Testis (tissue), 3 donors: ENCODE data around the gene PCIF1. TPM values are rescaled to one million over a fixed set of nuclear protein-coding genes. Genes with fewer than 3 reads are reported as not detected.

Experiments used
- DNase-seq: peaks from one replicate; pipeline ENCODE4 v3.0.0-alpha.2; 2019
- H3K27ac ChIP-seq, 2 donors: fragments of 200-600 bp; sonication (generic); one replicate each; pipeline ENCODE4 v1.5.1; 2019
- H3K27me3 ChIP-seq: fragments of 200-600 bp; sonication (generic); one replicate; pipeline ENCODE4 v1.5.1; 2019
- H3K36me3 ChIP-seq: fragments of 200-600 bp; sonication (generic); one replicate; pipeline ENCODE4 v1.5.1; 2017; ENCODE audit warnings: low read depth; ENCODE audit errors: missing control alignments
- H3K4me1 ChIP-seq: fragments of 200-600 bp; sonication (generic); one replicate; pipeline ENCODE4 v1.5.1; 2019
- H3K4me3 ChIP-seq, 2 donors: fragments of 200-600 bp; sonication (generic); one replicate each; pipeline ENCODE4 v1.5.1; 2017 to 2019
- H3K9me3 ChIP-seq: fragments of 200-600 bp; sonication (generic); one replicate; pipeline ENCODE4 v1.5.1; 2017
- POLR2A ChIP-seq: fragments of 450-650 bp; IDR thresholded peaks from one replicate; pipeline ENCODE4 v1.6.1; 2017; ENCODE audit warnings: antibody characterized with exemption, mild to moderate bottlenecking, moderate library complexity
- WGBS, 2 donors: methylation state at CpG; one replicate each; pipeline ENCODE4 v1.1.5; 2018; 5-methylcytosine and 5-hydroxymethylcytosine counted together
- intact Hi-C: fragments of 100-400 bp; cut with DNase I; formaldehyde crosslinking; loops from one replicate; pipeline ENCODE4 v1.15.1; 2023; ENCODE audit warnings: low total_unique reads
- polyA plus RNA-seq: library from polyadenylated mRNA; stranded (reverse); fragments of 350-450 nt; fragmentation: Illumina TruSeq; extraction: RNeasy Lipid Tissue Mini Kit (QIAGEN cat#74804); gene quantifications from one replicate; pipeline ENCODE4 v1.2.3, GENCODE V29; 2014; ENCODE audit warnings: low read depth, low replicate concordance; ENCODE audit not compliant: insufficient read depth
- total RNA-seq, 2 donors: library from RNA; depleted of rRNA; stranded (reverse); fragments of >200 nt; gene quantifications; one replicate each; pipeline ENCODE4 v1.2.3, GENCODE V29; 2016
- TF ChIP-seq, protein P1 (sequence below), 3 experiments: fragments of 450-650 bp in 2 of 3; fragments of 200-600 bp in 1 of 3; sonication (generic) in 1 of 3; IDR thresholded peaks; one replicate each; pipeline ENCODE4 v1.5.1; 2016 to 2019; ENCODE audit warnings: antibody characterized with exemption in 3 of 3, mild to moderate bottlenecking in 2 of 3, moderate library complexity in 1 of 3

The PCIF1 gene
- total and polyA plus RNA-seq, 3 donors from 2014 or later, result 39.3 to 48.7 (median 39.4) TPM

DNA sequence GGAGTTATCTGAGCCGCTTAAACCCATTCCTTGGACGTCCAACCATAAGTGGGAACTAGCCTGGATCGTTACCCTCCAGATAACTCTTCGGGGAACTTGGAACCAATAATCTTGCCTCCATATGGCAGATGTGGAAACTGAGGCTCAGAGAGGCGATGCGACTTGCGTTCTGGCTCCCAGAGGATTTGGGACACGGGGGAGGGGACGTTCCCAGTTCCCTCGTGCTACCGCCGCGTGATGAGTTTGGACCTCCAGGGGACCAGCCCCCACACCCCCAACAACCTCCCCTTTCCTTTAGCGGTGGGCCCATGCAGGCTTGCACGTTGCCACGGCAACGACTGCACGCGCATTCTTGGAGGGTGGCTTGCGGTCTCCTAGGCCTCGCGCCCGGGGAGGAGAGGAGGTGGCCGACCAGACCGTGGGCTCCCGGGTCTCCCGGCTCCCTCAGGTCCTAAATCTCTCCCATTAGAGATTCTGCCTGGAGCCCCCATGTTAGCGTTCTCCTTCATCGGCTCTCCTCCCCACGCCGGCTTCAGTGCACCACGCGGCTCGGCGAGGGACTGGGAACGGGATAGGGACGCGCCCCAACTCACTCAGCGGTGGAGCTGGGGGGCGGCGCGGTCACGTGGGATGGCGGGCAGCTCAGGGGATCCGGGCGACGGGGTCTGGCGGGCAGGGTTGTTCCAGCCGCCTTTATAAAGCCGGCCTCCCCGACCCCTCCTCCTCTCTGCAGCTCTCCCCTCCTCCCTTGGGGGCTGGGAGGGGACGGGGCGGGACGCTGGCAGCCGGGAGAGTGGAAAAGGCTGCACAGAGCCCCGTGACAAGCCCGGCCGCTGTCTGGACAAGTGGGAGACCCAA, 22.8 kb upstream of the PCIF1 start, which contains the start of gene PLTP:
Gene PLTP, minus strand, starts transcription at position 670 of the 858 bp plus-strand sequence. CDS start 703 bp downstream, outside the sequence.
- peak; percentile 37 for TF ChIP-seq POLR2A
- TF ChIP-seq, protein P1, sequence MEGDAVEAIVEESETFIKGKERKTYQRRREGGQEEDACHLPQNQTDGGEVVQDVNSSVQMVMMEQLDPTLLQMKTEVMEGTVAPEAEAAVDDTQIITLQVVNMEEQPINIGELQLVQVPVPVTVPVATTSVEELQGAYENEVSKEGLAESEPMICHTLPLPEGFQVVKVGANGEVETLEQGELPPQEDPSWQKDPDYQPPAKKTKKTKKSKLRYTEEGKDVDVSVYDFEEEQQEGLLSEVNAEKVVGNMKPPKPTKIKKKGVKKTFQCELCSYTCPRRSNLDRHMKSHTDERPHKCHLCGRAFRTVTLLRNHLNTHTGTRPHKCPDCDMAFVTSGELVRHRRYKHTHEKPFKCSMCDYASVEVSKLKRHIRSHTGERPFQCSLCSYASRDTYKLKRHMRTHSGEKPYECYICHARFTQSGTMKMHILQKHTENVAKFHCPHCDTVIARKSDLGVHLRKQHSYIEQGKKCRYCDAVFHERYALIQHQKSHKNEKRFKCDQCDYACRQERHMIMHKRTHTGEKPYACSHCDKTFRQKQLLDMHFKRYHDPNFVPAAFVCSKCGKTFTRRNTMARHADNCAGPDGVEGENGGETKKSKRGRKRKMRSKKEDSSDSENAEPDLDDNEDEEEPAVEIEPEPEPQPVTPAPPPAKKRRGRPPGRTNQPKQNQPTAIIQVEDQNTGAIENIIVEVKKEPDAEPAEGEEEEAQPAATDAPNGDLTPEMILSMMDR (IDR thresholded peaks at IDR 0.05), result no peak
- peak; percentile 77 for DNase-seq
- H3K4me1 ChIP-seq, result peaks cover 10% of the 10 kb centered on the region
- intact Hi-C loops, result no loop called here
- no peaks in the 10 kb centered on the region for H3K9me3 ChIP-seq
- no peaks in the 10 kb centered on the region for H3K36me3 ChIP-seq
- peak within 1 kb of the TSS; percentile 79 to 85 for H3K27ac ChIP-seq
- WGBS, 2 donors, result 1 to 2% methylated on average over 21 to 56 of the region's 58 CpGs
- H3K27me3 ChIP-seq, result no peaks in the 10 kb centered on the region
- H3K4me3 ChIP-seq, result peak within 1 kb of the TSS; percentile 49 to 67

DNA sequence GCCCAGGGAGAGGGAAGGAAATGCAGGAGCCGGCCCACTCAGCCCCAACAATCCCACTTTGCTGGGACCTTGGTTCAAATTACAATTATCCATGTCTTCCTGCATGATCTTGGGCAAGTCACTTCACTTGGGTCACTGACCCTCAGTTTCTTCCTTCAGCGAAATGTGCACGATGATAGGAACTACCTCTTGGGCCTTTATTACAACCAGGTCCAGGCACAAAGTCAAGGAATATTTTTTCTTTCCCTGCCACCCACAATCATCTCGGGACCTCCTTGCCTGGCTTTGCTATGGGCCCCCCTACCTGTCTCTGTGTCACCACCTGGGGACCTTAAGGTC, 22.2 kb upstream of the PCIF1 start:
- Histone ChIP-seq H3K4me3 (peak overlapping the region; percentile 49 to 67), H3K27me3 (no peaks in the 10 kb centered on the region), H3K27ac (peak overlapping the region; percentile 79 to 85), H3K4me1 (peaks cover 12% of the 10 kb centered on the region), H3K36me3 (no peaks in the 10 kb centered on the region), H3K9me3 (no peaks in the 10 kb centered on the region)
- intact Hi-C loops, result no loop called here
- WGBS, 2 donors, result 5 to 19% methylated on average over 4 of the region's 4 CpGs
- no peak for DNase-seq
- TF ChIP-seq POLR2A, result no peak
- TF ChIP-seq, protein P1 (IDR thresholded peaks at IDR 0.05), result no peak

DNA sequence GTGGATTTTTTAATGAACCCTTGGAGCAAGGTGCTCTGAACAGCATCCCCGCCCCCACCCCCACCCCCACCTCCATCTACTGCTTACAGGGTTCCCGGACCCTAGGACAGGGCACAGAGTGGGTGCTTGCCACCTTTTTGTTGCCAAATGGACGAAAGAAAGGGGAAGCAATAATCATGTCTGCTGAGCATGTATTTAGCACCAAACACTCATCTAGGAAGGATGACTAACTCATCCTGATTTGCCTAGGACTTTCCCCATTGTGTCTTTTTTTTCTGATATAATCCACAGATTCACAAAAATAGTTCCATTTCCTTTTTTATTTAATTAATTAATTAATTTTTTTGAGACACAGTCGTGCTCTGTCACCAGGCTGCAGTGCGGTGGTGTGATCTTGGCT, 21.4 kb upstream of the PCIF1 start:
- Histone ChIP-seq H3K4me1 (peaks cover 20% of the 10 kb centered on the region), H3K27me3 (no peaks in the 10 kb centered on the region), H3K36me3 (no peaks in the 10 kb centered on the region), H3K9me3 (no peaks in the 10 kb centered on the region), H3K27ac (peak overlapping the region in 1 of 2 donors; percentile 85), H3K4me3 (no peak overlapping the region)
- DNase-seq, result no peak
- intact Hi-C loops, result no loop called here
- TF ChIP-seq, protein P1 (IDR thresholded peaks at IDR 0.05), result no peak
- TF ChIP-seq POLR2A, result no peak
- WGBS, 2 donors, result 65 to 66% methylated on average over 5 of the region's 5 CpGs

DNA sequence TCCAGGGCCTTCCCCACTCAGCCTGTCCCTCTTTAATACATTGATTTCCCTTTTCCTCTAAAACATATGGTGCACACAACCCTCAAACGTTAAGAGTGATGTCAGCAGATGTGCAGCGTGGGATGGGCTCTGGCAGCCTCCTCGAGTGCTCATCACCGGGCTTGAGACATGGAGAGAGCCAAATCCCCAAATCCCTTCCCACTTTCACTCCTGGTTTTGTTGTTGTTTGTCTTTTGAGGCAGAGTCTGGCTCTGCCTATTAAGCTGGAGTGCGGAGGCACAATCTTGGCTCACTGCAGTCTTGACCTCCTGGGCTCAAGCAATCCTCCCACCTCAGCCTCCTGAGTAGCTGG, 16.7 kb upstream of the PCIF1 start:
- intact Hi-C loops, result no loop called here
- H3K27me3 ChIP-seq, result no peaks in the 10 kb centered on the region
- TF ChIP-seq, protein P1 (IDR thresholded peaks at IDR 0.05), result no peak
- no peak for TF ChIP-seq POLR2A
- H3K4me3 ChIP-seq, result no peak overlapping the region
- DNase-seq, result peak; percentile 39
- no peaks in the 10 kb centered on the region for H3K9me3 ChIP-seq
- peaks cover 39% of the 10 kb centered on the region for H3K4me1 ChIP-seq
- WGBS, 2 donors, result 40 to 47% methylated on average over 5 of the region's 5 CpGs
- no peaks in the 10 kb centered on the region for H3K36me3 ChIP-seq
- H3K27ac ChIP-seq, result peak overlapping the region; percentile 61 to 90
